ENCODE results near the gene ZRANB1. TPM values are rescaled to one million over a fixed set of nuclear protein-coding genes. Genes with fewer than 3 reads are reported as not detected.

The ZRANB1 gene
- total RNA-seq (2014; rRNA removed; shearing (Covaris generic)) (21.9 and 36.5 TPM in 2 replicates), polyA plus RNA-seq (2016; fragmentation: Nextera tagmentation; extraction: Ambion mirVana) (6.0 and 6.6 TPM in 2 replicates)

DNA sequence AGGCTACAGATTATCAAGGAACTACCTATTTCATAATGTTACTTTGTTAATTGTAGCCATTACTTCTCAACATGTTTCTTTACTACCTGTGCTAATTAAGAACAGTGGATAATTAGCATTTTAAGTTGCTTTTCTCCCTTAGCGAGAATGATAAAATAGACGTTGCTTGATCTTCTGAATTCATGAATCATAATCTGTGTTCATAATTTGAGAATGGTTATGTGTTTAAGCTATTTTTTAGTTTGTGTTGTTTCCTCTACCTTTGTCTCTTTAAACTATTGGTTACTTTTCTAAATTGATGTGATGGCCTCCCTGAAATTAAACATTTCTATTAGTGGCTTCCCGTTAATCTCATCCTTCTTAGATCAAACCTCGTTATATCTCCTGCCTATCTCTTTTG is at the start of gene ZRANB1:
ZRANB1 (plus strand) TSS at position 301 of the 400 bp plus-strand sequence. CDS start 371 bp downstream, outside the sequence.
- H3K4me1 ChIP-seq (ENCODE audit: insufficient read depth), result peaks cover 31% of the 10 kb centered on the region
- peak within 1 kb of the TSS; percentile 91 for H3K27ac ChIP-seq
- H2AFZ ChIP-seq, result no peak within 1 kb of the TSS
- H3K27me3 ChIP-seq (replicated peaks; ENCODE audit: insufficient read depth), result no peaks in the 10 kb centered on the region
- no peak for DNase-seq
- no peak within 1 kb of the TSS for H3K4me3 ChIP-seq
- peaks cover 31% of the 10 kb centered on the region; the same call in 1 of the 2 replicates for H4K20me1 ChIP-seq (ENCODE audit: insufficient read depth)
- no peaks in the 10 kb centered on the region for H3K9me3 ChIP-seq (ENCODE audit: low read depth)
- 98% methylated on average over 4 of the region's 4 CpGs for WGBS, 2 experiments (ENCODE audit: low coverage in 1 of 2, low lambda C conversion rate in 2 of 2, missing lambda C conversion rate in 2 of 2)
- H3K9ac ChIP-seq, result peak within 1 kb of the TSS; percentile 75
- H3K9me2 ChIP-seq (ENCODE audit: insufficient read depth), result no peaks in the 10 kb centered on the region
- peaks cover 89% of the 10 kb centered on the region for H3K79me2 ChIP-seq (ENCODE audit: insufficient read depth)
- in situ Hi-C loops (cut with MboI), result no loop called here
- no peaks in the 10 kb centered on the region for H3K36me3 ChIP-seq (ENCODE audit: low read depth)
- TF ChIP-seq EZH2phosphoT487 (IDR thresholded peaks at IDR 0.05; ENCODE audit: insufficient read depth, low read depth) (no peak), EZH2 (IDR thresholded peaks at IDR 0.05; ENCODE audit: insufficient read depth, poor library complexity, severe bottlenecking) (no peak)
- peak within 1 kb of the TSS; percentile 59 for H3K4me2 ChIP-seq (ENCODE audit: unreplicated experiment)
- H3F3A ChIP-seq (ENCODE audit: insufficient read depth), result peaks cover 41% of the 10 kb centered on the region

DNA sequence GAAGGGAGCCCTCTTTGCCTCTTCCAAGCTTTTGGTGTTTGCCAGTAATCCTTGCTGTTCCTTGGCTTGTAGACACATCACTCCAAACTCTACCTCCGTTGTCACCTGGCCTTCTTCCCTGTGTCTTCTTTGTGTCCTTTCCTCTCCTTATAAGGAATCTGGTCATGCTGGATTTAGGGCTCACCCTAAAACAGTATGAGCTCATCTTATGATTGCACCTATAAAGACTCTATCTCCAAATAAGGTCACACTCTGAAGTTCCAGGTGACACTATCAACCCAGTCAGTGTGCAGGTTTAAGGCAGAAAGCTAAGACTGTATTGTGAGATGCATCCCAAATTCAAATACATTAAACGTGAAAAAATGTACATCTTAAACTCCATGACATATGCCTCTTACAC is 49.0 kb upstream of the ZRANB1 start:
- Histone ChIP-seq H3K27me3 (replicated peaks; ENCODE audit: insufficient read depth) (0 out of 2 replicates have a peak, but pooled peaks cover 4% of the 10 kb centered on the region), H2AFZ (no peak overlapping the region), H3K9me2 (ENCODE audit: insufficient read depth) (no peaks in the 10 kb centered on the region), H3K4me2 (ENCODE audit: unreplicated experiment) (no peak overlapping the region), H4K20me1 (ENCODE audit: insufficient read depth) (no peaks in the 10 kb centered on the region), H3K27ac (no peak overlapping the region), H3K79me2 (ENCODE audit: insufficient read depth) (no peaks in the 10 kb centered on the region), H3F3A (ENCODE audit: insufficient read depth) (no peaks in the 10 kb centered on the region), H3K4me1 (ENCODE audit: insufficient read depth) (no peaks in the 10 kb centered on the region), H3K9me3 (ENCODE audit: low read depth) (no peaks in the 10 kb centered on the region), H3K4me3 (no peak overlapping the region), H3K9ac (no peak overlapping the region), H3K36me3 (ENCODE audit: low read depth) (no peaks in the 10 kb centered on the region)
- in situ Hi-C loops (cut with MboI), result no loop called here
- WGBS, 2 experiments (ENCODE audit: low coverage in 1 of 2, low lambda C conversion rate in 2 of 2, missing lambda C conversion rate in 2 of 2), result 48 to 61% methylated on average over 2 of the region's 2 CpGs
- TF ChIP-seq EZH2phosphoT487 (IDR thresholded peaks at IDR 0.05; ENCODE audit: insufficient read depth, low read depth) (no peak), EZH2 (IDR thresholded peaks at IDR 0.05; ENCODE audit: insufficient read depth, poor library complexity, severe bottlenecking) (no peak)
- no peak for DNase-seq

DNA sequence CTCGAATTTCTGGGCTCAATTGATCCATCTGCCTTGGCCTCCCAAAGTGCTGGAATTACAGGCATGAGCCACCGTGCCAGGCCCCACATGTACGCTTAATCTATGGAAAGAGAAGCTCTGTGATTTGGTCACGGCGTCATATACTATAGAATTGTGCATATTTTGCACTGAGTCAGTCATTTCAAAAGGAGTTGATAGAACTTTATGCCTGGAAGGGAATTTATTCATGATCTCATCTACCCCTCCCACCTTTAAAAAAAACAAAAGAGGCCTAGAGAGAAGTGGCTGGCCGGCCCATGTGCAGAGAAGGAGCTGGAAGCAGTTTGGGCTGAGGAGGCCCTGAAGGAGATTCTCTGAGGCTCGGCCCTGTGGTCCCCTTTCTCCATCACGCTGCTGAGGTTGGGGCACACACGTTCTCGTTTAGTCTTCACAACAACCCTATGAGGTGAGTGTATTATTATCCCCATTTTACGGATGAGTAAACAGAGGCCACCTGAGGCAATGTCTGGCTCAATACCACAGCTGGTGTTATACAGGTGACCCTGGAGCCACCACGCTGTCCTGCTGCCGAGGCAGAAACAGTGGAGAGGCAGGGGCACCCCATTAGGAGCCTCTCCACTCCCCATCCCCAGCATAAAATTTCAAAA is 47.2 kb upstream of the ZRANB1 start:
- H3K9me2 ChIP-seq (ENCODE audit: insufficient read depth), result no peaks in the 10 kb centered on the region
- H3F3A ChIP-seq (ENCODE audit: insufficient read depth), result no peaks in the 10 kb centered on the region
- H3K9me3 ChIP-seq (ENCODE audit: low read depth), result no peaks in the 10 kb centered on the region
- no peaks in the 10 kb centered on the region for H3K36me3 ChIP-seq (ENCODE audit: low read depth)
- TF ChIP-seq EZH2phosphoT487 (IDR thresholded peaks at IDR 0.05; ENCODE audit: insufficient read depth, low read depth) (no peak), EZH2 (IDR thresholded peaks at IDR 0.05; ENCODE audit: insufficient read depth, poor library complexity, severe bottlenecking) (no peak)
- DNase-seq, result no peak
- no peak overlapping the region for H3K27ac ChIP-seq
- H3K79me2 ChIP-seq (ENCODE audit: insufficient read depth), result no peaks in the 10 kb centered on the region
- H3K4me3 ChIP-seq, result no peak overlapping the region
- no peaks in the 10 kb centered on the region for H3K4me1 ChIP-seq (ENCODE audit: insufficient read depth)
- H4K20me1 ChIP-seq (ENCODE audit: insufficient read depth), result no peaks in the 10 kb centered on the region
- H3K9ac ChIP-seq, result no peak overlapping the region
- H2AFZ ChIP-seq, result no peak overlapping the region
- 81% methylated on average over 13 of the region's 13 CpGs for WGBS, 2 experiments (ENCODE audit: low coverage in 1 of 2, low lambda C conversion rate in 2 of 2, missing lambda C conversion rate in 2 of 2)
- in situ Hi-C loops (cut with MboI), result no loop called here
- no peak overlapping the region for H3K4me2 ChIP-seq (ENCODE audit: unreplicated experiment)
- H3K27me3 ChIP-seq (replicated peaks; ENCODE audit: insufficient read depth), result peaks cover 4% of the 10 kb centered on the region; the same call in 1 of the 2 replicates

DNA sequence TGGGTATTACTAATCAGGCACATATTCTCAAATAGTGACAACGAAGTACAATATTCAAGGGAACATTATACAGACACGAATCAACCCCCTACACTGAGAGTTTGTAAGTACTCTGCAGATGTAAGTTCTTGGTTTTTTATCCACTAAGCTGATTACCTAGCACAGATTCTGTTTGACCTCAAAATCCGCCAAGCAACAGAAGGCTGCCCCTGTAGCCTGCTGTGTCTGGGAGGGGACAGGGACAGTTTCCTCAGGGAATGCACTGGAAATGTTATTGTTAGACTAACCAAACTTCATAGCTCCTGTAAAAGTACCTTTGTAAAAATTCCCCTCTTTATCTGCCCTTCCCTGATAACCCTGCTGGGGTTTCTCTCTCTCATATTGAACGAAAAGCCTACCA is 45.2 kb upstream of the ZRANB1 start:
- Histone ChIP-seq H3K9ac (no peak overlapping the region), H3K4me2 (ENCODE audit: unreplicated experiment) (no peak overlapping the region), H3K27me3 (replicated peaks; ENCODE audit: insufficient read depth) (peaks cover 4% of the 10 kb centered on the region; the same call in 1 of the 2 replicates), H3K27ac (no peak overlapping the region), H2AFZ (no peak overlapping the region), H3K9me3 (ENCODE audit: low read depth) (no peaks in the 10 kb centered on the region), H3K9me2 (ENCODE audit: insufficient read depth) (no peaks in the 10 kb centered on the region), H3F3A (ENCODE audit: insufficient read depth) (no peaks in the 10 kb centered on the region), H3K4me3 (no peak overlapping the region), H4K20me1 (ENCODE audit: insufficient read depth) (no peaks in the 10 kb centered on the region), H3K4me1 (ENCODE audit: insufficient read depth) (no peaks in the 10 kb centered on the region), H3K36me3 (ENCODE audit: low read depth) (no peaks in the 10 kb centered on the region), H3K79me2 (ENCODE audit: insufficient read depth) (no peaks in the 10 kb centered on the region)
- no peak for DNase-seq
- in situ Hi-C loops (cut with MboI), result no loop called here
- 57 to 58% methylated on average over 4 of the region's 4 CpGs for WGBS, 2 experiments (ENCODE audit: low coverage in 1 of 2, low lambda C conversion rate in 2 of 2, missing lambda C conversion rate in 2 of 2)
- no peak for TF ChIP-seq EZH2phosphoT487 (IDR thresholded peaks at IDR 0.05; ENCODE audit: insufficient read depth, low read depth)

All from GM23248 (cell line).